Smooth muscle cell (in vitro differentiated cells): Measurements from ENCODE around the gene PLA2G15. TPM values are rescaled to one million over a fixed set of nuclear protein-coding genes. Genes with fewer than 3 reads are reported as not detected.

ENCODE experiments used
- DNase-seq: peaks from one replicate; lab custom pipeline; 2025; ENCODE audit not compliant: unreplicated experiment; lab: John Stamatoyannopoulos, UW
- H2AFZ ChIP-seq: fragments of 200-600 bp; sonication (generic); 2 replicates; pipeline ENCODE4 v1.6.0; 2016; ENCODE audit warnings: antibody characterized with exemption, low read depth, mild to moderate bottlenecking
- H3F3A ChIP-seq: fragments of 200-600 bp; sonication (generic); 2 replicates; pipeline ENCODE4 v1.6.0; 2017; ENCODE audit warnings: antibody characterized with exemption, low read depth
- H3K27ac ChIP-seq: fragments of 200-600 bp; sonication (generic); 2 replicates; pipeline ENCODE4 v1.5.1; 2016; ENCODE audit warnings: low read depth, mild to moderate bottlenecking
- H3K27me3 ChIP-seq: fragments of 200-600 bp; sonication (generic); 2 replicates; pipeline ENCODE4 v1.6.1; 2016; ENCODE audit warnings: low read depth, mild to moderate bottlenecking
- H3K36me3 ChIP-seq: fragments of 200-600 bp; sonication (generic); 2 replicates; pipeline ENCODE4 v1.5.1; 2016; ENCODE audit warnings: low read depth
- H3K4me1 ChIP-seq: fragments of 200-600 bp; sonication (generic); 2 replicates; pipeline ENCODE4 v1.5.1; 2016; ENCODE audit warnings: low read depth
- H3K4me2 ChIP-seq: fragments of 200-600 bp; sonication (generic); 2 replicates; pipeline ENCODE4 v1.6.0; 2016; ENCODE audit warnings: mild to moderate bottlenecking
- H3K4me3 ChIP-seq: fragments of 200-600 bp; sonication (generic); 2 replicates; pipeline ENCODE4 v1.5.1; 2016; ENCODE audit warnings: mild to moderate bottlenecking
- H3K79me2 ChIP-seq: fragments of 200-600 bp; sonication (generic); 2 replicates; pipeline ENCODE4 v1.6.0; 2016; ENCODE audit warnings: low read depth, mild to moderate bottlenecking
- H3K9ac ChIP-seq: fragments of 200-600 bp; sonication (generic); 2 replicates; pipeline ENCODE4 v1.6.0; 2016; ENCODE audit warnings: low read depth
- H3K9me3 ChIP-seq: fragments of 200-600 bp; sonication (generic); replicated peaks from 2 replicates; pipeline ENCODE4 v1.5.1; 2016; ENCODE audit warnings: low read depth
- H4K20me1 ChIP-seq: fragments of 200-600 bp; sonication (generic); 2 replicates; pipeline ENCODE4 v1.6.0; 2016; ENCODE audit warnings: low read depth
- CTCF ChIP-seq: fragments of 200-600 bp; sonication (generic); IDR thresholded peaks from 2 replicates; pipeline ENCODE4 v1.5.1; 2017; ENCODE audit warnings: borderline replicate concordance, mild to moderate bottlenecking, antibody characterized with exemption; ENCODE audit not compliant: insufficient read depth, poor library complexity, severe bottlenecking
- WGBS: methylation state at CpG from one replicate; pipeline ENCODE4 v1.1.7; 2016; ENCODE audit warnings: low lambda C conversion rate; 5-methylcytosine and 5-hydroxymethylcytosine counted together
- polyA plus RNA-seq: library from polyadenylated mRNA; unstranded; fragments of >200 nt; fragmentation: Nextera tagmentation; extraction: Ambion mirVana; gene quantifications from 2 replicates; pipeline ENCODE4 v1.2.1, GENCODE V29; 2016
- total RNA-seq: library from RNA; depleted of rRNA; stranded (reverse); fragments of >200 nt; gene quantifications from 2 replicates; pipeline ENCODE4 v1.2.3, GENCODE V29; 2014

Gene PLA2G15
- total and polyA plus RNA-seq, 2 experiments from 2014 or later: 22.5 to 38.3 TPM

GRCh38 chr16:68250951-68251350 is 5.8 kb downstream of the PLA2G15 start:
- WGBS: 95% methylated on average over 6 of the region's 6 CpGs
- Histone ChIP-seq H3K27me3 (no peaks in the 10 kb centered on the region), H3K9me3 (no peaks in the 10 kb centered on the region), H3K4me3 (no peak overlapping the region), H3K4me1 (no peaks in the 10 kb centered on the region), H3K79me2 (no peaks in the 10 kb centered on the region), H4K20me1 (no peaks in the 10 kb centered on the region), H3F3A (no peaks in the 10 kb centered on the region), H3K36me3 (no peaks in the 10 kb centered on the region), H3K27ac (no peak overlapping the region), H3K4me2 (no peak overlapping the region), H2AFZ (no peak overlapping the region), H3K9ac (no peak overlapping the region)
- DNase-seq: no peak
- TF ChIP-seq CTCF: no peak

- Histone ChIP-seq H3K9ac (no peak overlapping the region), H3F3A (no peaks in the 10 kb centered on the region), H3K4me3 (no peak overlapping the region), H3K27ac (no peak overlapping the region), H3K4me2 (no peak overlapping the region), H3K36me3 (no peaks in the 10 kb centered on the region), H3K27me3 (no peaks in the 10 kb centered on the region), H3K9me3 (no peaks in the 10 kb centered on the region), H4K20me1 (no peaks in the 10 kb centered on the region), H3K4me1 (no peaks in the 10 kb centered on the region), H3K79me2 (no peaks in the 10 kb centered on the region), H2AFZ (no peak overlapping the region)
- no peak for TF ChIP-seq CTCF
- WGBS: 95% methylated on average over 5 of the region's 5 CpGs
- no peak for DNase-seq
Observed at GRCh38 chr16:68251832-68252231, 6.7 kb downstream of the PLA2G15 start.

- 93% methylated on average over 5 of the region's 5 CpGs for WGBS
Observed at GRCh38 chr16:68252383-68252782, 7.2 kb downstream of the PLA2G15 start.

More at GRCh38 chr16:68252383-68252782, 7.2 kb downstream of the PLA2G15 start:
- Histone ChIP-seq H2AFZ (no peak overlapping the region), H3K27me3 (no peaks in the 10 kb centered on the region), H4K20me1 (no peaks in the 10 kb centered on the region), H3K36me3 (no peaks in the 10 kb centered on the region), H3K79me2 (no peaks in the 10 kb centered on the region), H3K9ac (no peak overlapping the region), H3K9me3 (no peaks in the 10 kb centered on the region), H3F3A (no peaks in the 10 kb centered on the region), H3K4me3 (no peak overlapping the region), H3K4me2 (no peak overlapping the region), H3K27ac (no peak overlapping the region), H3K4me1 (no peaks in the 10 kb centered on the region)
- no peak for TF ChIP-seq CTCF
- no peak for DNase-seq
